DMS153 treated with DMSO at 0.1 percent for 48 hours (cell line): ENCODE data around the gene KCNA10.
"Not testable (repeated sequence)": the region's sequence is repeated elsewhere in the genome, so short reads cannot be mapped to it uniquely, and the experiment has no call there.

Experiments used
- DNase-seq: peaks from one replicate; lab custom pipeline; 2025; ENCODE audit not compliant: unreplicated experiment; lab: John Stamatoyannopoulos, UW

KCNA10 gene

GRCh38 chr1:110538075-110538474 lies 19.1 kb upstream of the KCNA10 start:
- DNase-seq, result no peak

GRCh38 chr1:110535985-110536384 lies 17.0 kb upstream of the KCNA10 start:
- peak; percentile 30 for DNase-seq

GRCh38 chr1:110533230-110533629 lies 14.3 kb upstream of the KCNA10 start:
- no peak for DNase-seq

- no peak for DNase-seq
Measured at GRCh38 chr1:110529011-110529410, 10.0 kb upstream of the KCNA10 start.

- DNase-seq, result no peak
Measured at GRCh38 chr1:110526201-110526780, 7.3 kb upstream of the KCNA10 start.

GRCh38 chr1:110525249-110525595 lies 6.2 kb upstream of the KCNA10 start:
- no peak for DNase-seq

GRCh38 chr1:110524311-110525248 lies 5.6 kb upstream of the KCNA10 start:
- peak; percentile 59 for DNase-seq

GRCh38 chr1:110523011-110523410 lies 4.0 kb upstream of the KCNA10 start:
- DNase-seq, result no peak

GRCh38 chr1:110522560-110522959 lies 3.6 kb upstream of the KCNA10 start:
- no peak for DNase-seq

- no peak for DNase-seq
Measured at GRCh38 chr1:110520827-110521226, 1.9 kb upstream of the KCNA10 start.

- DNase-seq, result no peak
Measured at GRCh38 chr1:110515891-110516290, 3.1 kb downstream of the KCNA10 start.

- DNase-seq, result no peak
Measured at GRCh38 chr1:110515041-110515440, 3.9 kb downstream of the KCNA10 start.

- DNase-seq, result no peak
Measured at GRCh38 chr1:110513511-110513910, 5.5 kb downstream of the KCNA10 start.

- no peak for DNase-seq
Measured at GRCh38 chr1:110511436-110511835, 7.5 kb downstream of the KCNA10 start.

- DNase-seq, result not testable (repeated sequence)
Measured at GRCh38 chr1:110510921-110511320, 8.1 kb downstream of the KCNA10 start.

- DNase-seq, result no peak
Measured at GRCh38 chr1:110509655-110510054, 9.3 kb downstream of the KCNA10 start.

- no peak for DNase-seq
Measured at GRCh38 chr1:110508028-110508940, 10.7 kb downstream of the KCNA10 start.

- DNase-seq, result no peak
Measured at GRCh38 chr1:110506541-110506940, 12.4 kb downstream of the KCNA10 start.

GRCh38 chr1:110505596-110505995 lies 13.4 kb downstream of the KCNA10 start:
- DNase-seq, result no peak

GRCh38 chr1:110504226-110504625 lies 14.7 kb downstream of the KCNA10 start:
- DNase-seq, result no peak

GRCh38 chr1:110503471-110503870 lies 15.5 kb downstream of the KCNA10 start:
- DNase-seq, result no peak
